K562 (cell line): Measurements from ENCODE around the gene COX11. TPM values are rescaled to one million over a fixed set of nuclear protein-coding genes. Genes with fewer than 3 reads are reported as not detected.

ENCODE experiments used
- ATAC-seq: fragments of 200-7000 bp; cut with Tn5 transposase; 3 replicates; pipeline ENCODE4 v1.9.1; 2020; ENCODE audit warnings: moderate library complexity
- BruUV-seq: library from RNA; stranded (reverse); fragments of 400-500 nt; replicated peaks from 2 replicates; lab custom pipeline; 2021; lab: Mats Ljungman, UMichigan
- CTCF ChIA-PET: fragments of 300-600 bp; formaldehyde crosslinking; extraction: SDS; loops from one replicate; lab custom pipeline; 2021; ENCODE audit warnings: low intra/inter-chr PET ratio; lab: Yijun Ruan, JAX
- POLR2A ChIA-PET: fragments of 300-600, 350-650 bp; sonication (Branson Sonifier 250); formaldehyde crosslinking; extraction: SDS; loops from one replicate; lab custom pipeline; 2021; ENCODE audit warnings: antibody characterized with exemption, inconsistent platforms; lab: Yijun Ruan, JAX
- DNase-seq, 4 experiments: peaks; one replicate each; pipeline versions ENCODE4 v3.0.0 to v3.0.0-alpha.2; 2011 to 2018; ENCODE audit warnings: low spot score in 3 of 4, mixed read lengths in 3 of 4; ENCODE audit errors: extremely low read depth in 1 of 4
- FAIRE-seq: peaks from 2 replicates; lab custom pipeline; 2011; peaks lifted over from hg19 to GRCh38; lab: Jason Lieb, UNC
- H2AFZ ChIP-seq: 2 replicates; pipeline ENCODE4 v1.6.0; 2011; ENCODE audit warnings: low read depth, low read length, control low read depth, inconsistent platforms
- H3K27ac ChIP-seq: fragments of 200-600 bp; 3 replicates; pipeline ENCODE4 v1.8.0; 2011; ENCODE audit warnings: low read depth, mild to moderate bottlenecking, control low read depth, inconsistent platforms, low read length, moderate library complexity, mixed read lengths; ENCODE audit errors: extremely low read depth
- H3K27me3 ChIP-seq, 2 experiments: fragments of 300-600 bp in 1 of 2; 2 replicates in 1 of 2; 3 replicates in 1 of 2; pipeline versions ENCODE4 v1.6.0 to v1.8.0; 2011; ENCODE audit warnings: inconsistent platforms in 2 of 2, low read length in 2 of 2, mild to moderate bottlenecking in 1 of 2, mixed read lengths in 1 of 2, moderate library complexity in 1 of 2; ENCODE audit not compliant: control insufficient read depth in 2 of 2, insufficient read depth in 2 of 2
- H3K36me3 ChIP-seq: fragments of 300-600 bp; 3 replicates; pipeline ENCODE4 v1.8.0; 2011; ENCODE audit warnings: mild to moderate bottlenecking, low read length, inconsistent platforms; ENCODE audit not compliant: control insufficient read depth, insufficient read depth
- H3K4me1 ChIP-seq, 2 experiments: fragments of 200-600 bp in 1 of 2; replicated peaks in 1 of 2; 2 replicates in 1 of 2; 3 replicates in 1 of 2; pipeline versions ENCODE4 v1.5.1 to v1.8.0; 2011; ENCODE audit warnings: inconsistent platforms in 2 of 2, low read length in 2 of 2, mild to moderate bottlenecking in 1 of 2, mixed read lengths in 1 of 2, moderate library complexity in 1 of 2; ENCODE audit not compliant: control insufficient read depth in 2 of 2, insufficient read depth in 2 of 2
- H3K4me2 ChIP-seq: 2 replicates; pipeline ENCODE4 v1.6.1; 2011; ENCODE audit warnings: low read length, control low read depth, inconsistent platforms, mixed read lengths; ENCODE audit not compliant: insufficient read depth
- H3K4me3 ChIP-seq: fragments of 200-600 bp; sonication (generic), shearing (Covaris generic); 2 replicates; pipeline ENCODE4 v1.5.1; 2016; ENCODE audit warnings: control low read depth, inconsistent platforms
- H3K79me2 ChIP-seq: fragments of 200-600 bp; 3 replicates; pipeline ENCODE4 v1.8.0; 2011; ENCODE audit warnings: low read length, inconsistent platforms; ENCODE audit not compliant: control insufficient read depth, insufficient read depth
- H3K9ac ChIP-seq, 2 experiments: 2 replicates each; pipeline versions ENCODE4 v1.6.0 to v1.6.1; 2011; ENCODE audit warnings: low read depth in 2 of 2, low read length in 2 of 2, control low read depth in 1 of 2, inconsistent platforms in 1 of 2, mild to moderate bottlenecking in 1 of 2, mixed read lengths in 1 of 2; ENCODE audit not compliant: insufficient read depth in 1 of 2
- H3K9me1 ChIP-seq: one replicate; pipeline ENCODE4 v1.6.0; 2011; ENCODE audit warnings: inconsistent platforms, mild to moderate bottlenecking, low read length, moderate library complexity; ENCODE audit not compliant: control insufficient read depth, insufficient read depth
- H3K9me3 ChIP-seq: replicated peaks from 2 replicates; pipeline ENCODE4 v1.5.1; 2011; ENCODE audit warnings: low read depth, low read length, inconsistent platforms; ENCODE audit not compliant: control insufficient read depth, insufficient read depth
- H4K20me1 ChIP-seq: replicated peaks from 2 replicates; pipeline ENCODE4 v1.6.1; 2011; ENCODE audit warnings: low read length, inconsistent platforms, mixed read lengths; ENCODE audit not compliant: control insufficient read depth, insufficient read depth
- CGGBP1 ChIP-seq: fragments of 250-450 bp; sonication (Bioruptor Pico); IDR thresholded peaks from 2 replicates; pipeline ENCODE4 v1.9.0; 2021; ENCODE audit warnings: mild to moderate bottlenecking
- FOS ChIP-seq: IDR thresholded peaks from 3 replicates; pipeline ENCODE4 v1.6.1; 2011; ENCODE audit not compliant: insufficient read length; ENCODE audit errors: extremely low read depth
- RUNX1 ChIP-seq: sonication (generic); IDR thresholded peaks from 2 replicates; pipeline ENCODE4 v1.6.1; 2016; ENCODE audit warnings: antibody characterized with exemption, low read depth
- SP1 ChIP-seq: sonication (generic); formaldehyde crosslinking; IDR thresholded peaks from 2 replicates; pipeline ENCODE4 v1.8.1; 2022; ENCODE audit warnings: mild to moderate bottlenecking, missing genetic modification reagents
- ZC3H4 ChIP-seq: sonication (generic); formaldehyde crosslinking; IDR thresholded peaks from 2 replicates; pipeline ENCODE4 v1.9.0; 2021; ENCODE audit warnings: missing genetic modification reagents, borderline replicate concordance
- ZNF121 ChIP-seq: sonication (generic); formaldehyde crosslinking; conservative IDR thresholded peaks from 2 replicates; pipeline ENCODE4 v1.8.0; 2022; ENCODE audit warnings: missing genetic modification reagents
- ZNF274 ChIP-seq: IDR thresholded peaks from 2 replicates; pipeline ENCODE4 v1.6.1; 2011; ENCODE audit warnings: low read depth, mild to moderate bottlenecking, low read length, moderate library complexity, borderline replicate concordance
- ZNF592 ChIP-seq: fragments of 450-650 bp; IDR thresholded peaks from 2 replicates; pipeline ENCODE4 v1.6.1; 2017; ENCODE audit warnings: antibody characterized with exemption, mild to moderate bottlenecking
- WGBS: fragments of 100-300 bp; shearing (Covaris generic); methylation state at CpG from one replicate; pipeline ENCODE4 v1.1.6; 2016; ENCODE audit warnings: low coverage, mixed read lengths; ENCODE audit not compliant: insufficient coverage; ENCODE audit errors: missing lambda C conversion rate; 5-methylcytosine and 5-hydroxymethylcytosine counted together
- in situ Hi-C: fragments of 300-500 bp; cut with MboI; formaldehyde crosslinking; loops from 4 replicates; pipeline ENCODE4 v1.15.0; 2018; ENCODE audit warnings: inconsistent platforms, mixed read lengths
- intact Hi-C: fragments of 100-400 bp; cut with micrococcal nuclease; formaldehyde crosslinking; loops from 2 replicates; pipeline ENCODE4 v1.14.2; 2022
- polyA plus RNA-seq, 8 experiments: library from polyadenylated mRNA; depleted of rRNA in 4 of 8; stranded (reverse) in 5 of 8; unstranded in 3 of 8; fragments of >200 nt; fragmentation: Nextera tagmentation in 2 of 8; fragmentation: Illumina TruSeq in 1 of 8; extraction: Ambion mirVana in 2 of 8; extraction: Trizol in 1 of 8; gene quantifications; 2 replicates each; pipeline versions ENCODE4 v1.2.1 to v1.2.3, GENCODE V29; 2011 to 2014; ENCODE audit warnings: inconsistent platforms in 1 of 8, missing spikeins in 1 of 8
- total RNA-seq, 7 experiments: library from RNA; depleted of rRNA in 6 of 7; stranded (reverse); fragments of >200 nt in 6 of 7; fragmentation: Illumina TruSeq in 2 of 7; extraction: Trizol in 2 of 7; gene quantifications; 2 replicates each; pipeline versions ENCODE4 v1.2.1 to v1.2.3, GENCODE V29; 2011 to 2021; ENCODE audit warnings: low replicate concordance in 1 of 7
- TF ChIP-seq, protein P1 (sequence below): fragments of 450-650 bp; formaldehyde crosslinking; IDR thresholded peaks from 2 replicates; pipeline ENCODE4 v1.4.0; 2022; ENCODE audit warnings: mild to moderate bottlenecking, moderate library complexity
- TF ChIP-seq, protein P2 (sequence below): fragments of 450-650 bp; IDR thresholded peaks from 2 replicates; pipeline ENCODE4 v1.6.1; 2014; ENCODE audit warnings: low read depth, mild to moderate bottlenecking, moderate library complexity, borderline replicate concordance
- TF ChIP-seq, protein P3 (sequence below), 2 experiments: fragments of 450-650 bp in 1 of 2; IDR thresholded peaks; 2 replicates each; pipeline ENCODE4 v1.6.1; 2011 to 2017; ENCODE audit warnings: low read depth in 2 of 2, antibody characterized with exemption in 1 of 2, borderline replicate concordance in 1 of 2, low read length in 1 of 2, mild to moderate bottlenecking in 1 of 2, mixed read lengths in 1 of 2; ENCODE audit not compliant: control insufficient read depth in 1 of 2

COX11 gene
- total and polyA plus RNA-seq, 9 of the 15 experiments (the other 6 are each of a cell fraction or from before 2014, with no cell fraction given): 18.5 to 112 (median 30.7) TPM

- CTCF ChIA-PET: no interaction called here
- Histone ChIP-seq H3K9me3 (no peaks in the 10 kb centered on the region), H3K27ac (no peak overlapping the region), H3K4me1 (no peaks in the 10 kb centered on the region), H3K9me1 (no peaks in the 10 kb centered on the region), H3K36me3 (peaks cover 28% of the 10 kb centered on the region), H2AFZ (no peak overlapping the region), H3K27me3 (no peaks in the 10 kb centered on the region), H4K20me1 (no peaks in the 10 kb centered on the region), H3K79me2 (peaks cover 1% of the 10 kb centered on the region; the same call in 1 of the 3 replicates), H3K9ac (no peak overlapping the region), H3K4me2 (no peak overlapping the region), H3K4me3 (no peak overlapping the region)
- 88% methylated on average over 4 of the region's 4 CpGs for WGBS
- no peak for FAIRE-seq
- POLR2A ChIA-PET: no interaction called here
- intact Hi-C loops: loop anchor here (10.0 kb wide), 1 partner anchor 185 kb away; no protein-coding TSS in a partner anchor
- ATAC-seq: no peak
- no TSS peak for BruUV-seq
- in situ Hi-C loops: loop anchor here (5.0 to 10.0 kb wide), 2 partner anchors 367 to 525 kb away; partner anchors contain the start of gene SMIM36
- DNase-seq: no peak
- TF ChIP-seq ZNF274 (no peak), FOS (no peak), ZNF121 (CRISPR knock-in tag) (no peak), RUNX1 (no peak), CGGBP1 (CRISPR knock-in tag) (no peak), ZNF592 (no peak), ZC3H4 (CRISPR knock-in tag) (no peak), SP1 (CRISPR knock-in tag) (no peak)
- TF ChIP-seq, protein P1, sequence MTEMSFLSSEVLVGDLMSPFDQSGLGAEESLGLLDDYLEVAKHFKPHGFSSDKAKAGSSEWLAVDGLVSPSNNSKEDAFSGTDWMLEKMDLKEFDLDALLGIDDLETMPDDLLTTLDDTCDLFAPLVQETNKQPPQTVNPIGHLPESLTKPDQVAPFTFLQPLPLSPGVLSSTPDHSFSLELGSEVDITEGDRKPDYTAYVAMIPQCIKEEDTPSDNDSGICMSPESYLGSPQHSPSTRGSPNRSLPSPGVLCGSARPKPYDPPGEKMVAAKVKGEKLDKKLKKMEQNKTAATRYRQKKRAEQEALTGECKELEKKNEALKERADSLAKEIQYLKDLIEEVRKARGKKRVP: no peak
- TF ChIP-seq, protein P2, sequence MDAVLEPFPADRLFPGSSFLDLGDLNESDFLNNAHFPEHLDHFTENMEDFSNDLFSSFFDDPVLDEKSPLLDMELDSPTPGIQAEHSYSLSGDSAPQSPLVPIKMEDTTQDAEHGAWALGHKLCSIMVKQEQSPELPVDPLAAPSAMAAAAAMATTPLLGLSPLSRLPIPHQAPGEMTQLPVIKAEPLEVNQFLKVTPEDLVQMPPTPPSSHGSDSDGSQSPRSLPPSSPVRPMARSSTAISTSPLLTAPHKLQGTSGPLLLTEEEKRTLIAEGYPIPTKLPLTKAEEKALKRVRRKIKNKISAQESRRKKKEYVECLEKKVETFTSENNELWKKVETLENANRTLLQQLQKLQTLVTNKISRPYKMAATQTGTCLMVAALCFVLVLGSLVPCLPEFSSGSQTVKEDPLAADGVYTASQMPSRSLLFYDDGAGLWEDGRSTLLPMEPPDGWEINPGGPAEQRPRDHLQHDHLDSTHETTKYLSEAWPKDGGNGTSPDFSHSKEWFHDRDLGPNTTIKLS: no peak
- TF ChIP-seq, protein P3, sequence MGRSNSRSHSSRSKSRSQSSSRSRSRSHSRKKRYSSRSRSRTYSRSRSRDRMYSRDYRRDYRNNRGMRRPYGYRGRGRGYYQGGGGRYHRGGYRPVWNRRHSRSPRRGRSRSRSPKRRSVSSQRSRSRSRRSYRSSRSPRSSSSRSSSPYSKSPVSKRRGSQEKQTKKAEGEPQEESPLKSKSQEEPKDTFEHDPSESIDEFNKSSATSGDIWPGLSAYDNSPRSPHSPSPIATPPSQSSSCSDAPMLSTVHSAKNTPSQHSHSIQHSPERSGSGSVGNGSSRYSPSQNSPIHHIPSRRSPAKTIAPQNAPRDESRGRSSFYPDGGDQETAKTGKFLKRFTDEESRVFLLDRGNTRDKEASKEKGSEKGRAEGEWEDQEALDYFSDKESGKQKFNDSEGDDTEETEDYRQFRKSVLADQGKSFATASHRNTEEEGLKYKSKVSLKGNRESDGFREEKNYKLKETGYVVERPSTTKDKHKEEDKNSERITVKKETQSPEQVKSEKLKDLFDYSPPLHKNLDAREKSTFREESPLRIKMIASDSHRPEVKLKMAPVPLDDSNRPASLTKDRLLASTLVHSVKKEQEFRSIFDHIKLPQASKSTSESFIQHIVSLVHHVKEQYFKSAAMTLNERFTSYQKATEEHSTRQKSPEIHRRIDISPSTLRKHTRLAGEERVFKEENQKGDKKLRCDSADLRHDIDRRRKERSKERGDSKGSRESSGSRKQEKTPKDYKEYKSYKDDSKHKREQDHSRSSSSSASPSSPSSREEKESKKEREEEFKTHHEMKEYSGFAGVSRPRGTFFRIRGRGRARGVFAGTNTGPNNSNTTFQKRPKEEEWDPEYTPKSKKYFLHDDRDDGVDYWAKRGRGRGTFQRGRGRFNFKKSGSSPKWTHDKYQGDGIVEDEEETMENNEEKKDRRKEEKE (IDR thresholded peaks at IDR 0.05; ENCODE audit: borderline replicate concordance in 1 of 2, control insufficient read depth in 1 of 2, low read depth in 2 of 2, low read length in 1 of 2): no peak
These were observed 21.7 kb upstream of the COX11 start for GRCh38 chr17:54990118-54990517.
